ENCODE measurements around the gene OR6J1. TPM values are rescaled to one million over a fixed set of nuclear protein-coding genes. Genes with fewer than 3 reads are reported as not detected.

OR6J1 gene
- total and polyA plus RNA-seq, 2 of the 13 experiments (the other 11 are each of a cell fraction or from before 2014, with no cell fraction given) = not detected

DNA sequence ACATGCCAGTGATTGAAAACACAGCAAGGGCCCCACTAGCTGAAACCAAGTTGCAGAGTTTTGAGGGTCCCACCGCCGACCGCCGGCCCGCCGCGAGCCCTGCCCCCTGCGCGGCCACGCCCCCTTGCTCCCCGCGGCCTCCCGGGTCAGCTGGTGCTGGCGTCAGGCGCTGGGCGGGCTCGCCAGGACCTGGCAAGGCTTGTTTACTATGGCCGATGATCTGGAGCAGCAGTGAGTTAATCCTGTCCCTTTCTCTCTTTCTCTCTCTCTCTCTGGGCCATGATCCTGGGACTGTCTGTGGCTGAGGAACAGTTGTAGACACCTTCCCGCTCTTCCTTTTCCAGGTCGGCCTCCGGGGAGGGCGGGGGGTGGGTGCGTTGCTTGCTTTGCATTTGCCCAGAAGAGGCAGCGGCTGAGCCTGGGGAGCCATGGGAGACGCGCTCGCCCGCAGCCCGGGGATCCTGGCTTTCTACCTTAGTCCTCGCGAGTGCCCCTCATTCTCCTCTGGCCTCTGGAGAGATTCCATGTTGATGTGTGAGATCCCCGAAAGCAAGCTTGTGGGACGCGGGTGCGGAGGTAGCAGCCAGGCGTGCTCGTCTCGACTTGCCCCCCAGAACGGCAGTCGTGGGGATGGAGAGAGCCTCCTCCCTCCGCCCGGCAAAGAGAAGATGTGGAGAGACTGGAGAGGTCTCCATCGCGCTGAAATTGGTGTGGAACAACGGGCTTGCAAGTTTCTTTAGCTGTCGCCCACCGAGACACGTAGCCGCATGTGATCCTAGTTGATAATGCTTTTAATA is 45.9 kb downstream of the OR6J1 start, which contains the start of gene ABHD4 (continued):
- TF ChIP-seq, protein P1, sequence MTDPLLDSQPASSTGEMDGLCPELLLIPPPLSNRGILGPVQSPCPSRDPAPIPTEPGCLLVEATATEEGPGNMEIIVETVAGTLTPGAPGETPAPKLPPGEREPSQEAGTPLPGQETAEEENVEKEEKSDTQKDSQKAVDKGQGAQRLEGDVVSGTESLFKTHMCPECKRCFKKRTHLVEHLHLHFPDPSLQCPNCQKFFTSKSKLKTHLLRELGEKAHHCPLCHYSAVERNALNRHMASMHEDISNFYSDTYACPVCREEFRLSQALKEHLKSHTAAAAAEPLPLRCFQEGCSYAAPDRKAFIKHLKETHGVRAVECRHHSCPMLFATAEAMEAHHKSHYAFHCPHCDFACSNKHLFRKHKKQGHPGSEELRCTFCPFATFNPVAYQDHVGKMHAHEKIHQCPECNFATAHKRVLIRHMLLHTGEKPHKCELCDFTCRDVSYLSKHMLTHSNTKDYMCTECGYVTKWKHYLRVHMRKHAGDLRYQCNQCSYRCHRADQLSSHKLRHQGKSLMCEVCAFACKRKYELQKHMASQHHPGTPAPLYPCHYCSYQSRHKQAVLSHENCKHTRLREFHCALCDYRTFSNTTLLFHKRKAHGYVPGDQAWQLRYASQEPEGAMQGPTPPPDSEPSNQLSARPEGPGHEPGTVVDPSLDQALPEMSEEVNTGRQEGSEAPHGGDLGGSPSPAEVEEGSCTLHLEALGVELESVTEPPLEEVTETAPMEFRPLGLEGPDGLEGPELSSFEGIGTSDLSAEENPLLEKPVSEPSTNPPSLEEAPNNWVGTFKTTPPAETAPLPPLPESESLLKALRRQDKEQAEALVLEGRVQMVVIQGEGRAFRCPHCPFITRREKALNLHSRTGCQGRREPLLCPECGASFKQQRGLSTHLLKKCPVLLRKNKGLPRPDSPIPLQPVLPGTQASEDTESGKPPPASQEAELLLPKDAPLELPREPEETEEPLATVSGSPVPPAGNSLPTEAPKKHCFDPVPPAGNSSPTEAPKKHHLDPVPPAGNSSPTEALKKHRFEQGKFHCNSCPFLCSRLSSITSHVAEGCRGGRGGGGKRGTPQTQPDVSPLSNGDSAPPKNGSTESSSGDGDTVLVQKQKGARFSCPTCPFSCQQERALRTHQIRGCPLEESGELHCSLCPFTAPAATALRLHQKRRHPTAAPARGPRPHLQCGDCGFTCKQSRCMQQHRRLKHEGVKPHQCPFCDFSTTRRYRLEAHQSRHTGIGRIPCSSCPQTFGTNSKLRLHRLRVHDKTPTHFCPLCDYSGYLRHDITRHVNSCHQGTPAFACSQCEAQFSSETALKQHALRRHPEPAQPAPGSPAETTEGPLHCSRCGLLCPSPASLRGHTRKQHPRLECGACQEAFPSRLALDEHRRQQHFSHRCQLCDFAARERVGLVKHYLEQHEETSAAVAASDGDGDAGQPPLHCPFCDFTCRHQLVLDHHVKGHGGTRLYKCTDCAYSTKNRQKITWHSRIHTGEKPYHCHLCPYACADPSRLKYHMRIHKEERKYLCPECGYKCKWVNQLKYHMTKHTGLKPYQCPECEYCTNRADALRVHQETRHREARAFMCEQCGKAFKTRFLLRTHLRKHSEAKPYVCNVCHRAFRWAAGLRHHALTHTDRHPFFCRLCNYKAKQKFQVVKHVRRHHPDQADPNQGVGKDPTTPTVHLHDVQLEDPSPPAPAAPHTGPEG (CRISPR knock-in tag; IDR thresholded peaks at IDR 0.05) = peak; percentile 16; the same call in 1 of the 2 replicates
- TF ChIP-seq POGZ (CRISPR knock-in tag; IDR thresholded peaks at IDR 0.05) (peak; percentile 58), MLLT10 (CRISPR knock-in tag; IDR thresholded peaks at IDR 0.05) (no peak), SRSF4 (IDR thresholded peaks at IDR 0.05; ENCODE audit: low read depth, low read length, poor library complexity, severe bottlenecking) (no peak), RFX3 (CRISPR knock-in tag; IDR thresholded peaks at IDR 0.05) (no peak; the same call in 1 of the 2 replicates), NFKBIZ (CRISPR knock-in tag; IDR thresholded peaks at IDR 0.05) (no peak; the same call in 1 of the 2 replicates)
- TF ChIP-seq, protein P2, sequence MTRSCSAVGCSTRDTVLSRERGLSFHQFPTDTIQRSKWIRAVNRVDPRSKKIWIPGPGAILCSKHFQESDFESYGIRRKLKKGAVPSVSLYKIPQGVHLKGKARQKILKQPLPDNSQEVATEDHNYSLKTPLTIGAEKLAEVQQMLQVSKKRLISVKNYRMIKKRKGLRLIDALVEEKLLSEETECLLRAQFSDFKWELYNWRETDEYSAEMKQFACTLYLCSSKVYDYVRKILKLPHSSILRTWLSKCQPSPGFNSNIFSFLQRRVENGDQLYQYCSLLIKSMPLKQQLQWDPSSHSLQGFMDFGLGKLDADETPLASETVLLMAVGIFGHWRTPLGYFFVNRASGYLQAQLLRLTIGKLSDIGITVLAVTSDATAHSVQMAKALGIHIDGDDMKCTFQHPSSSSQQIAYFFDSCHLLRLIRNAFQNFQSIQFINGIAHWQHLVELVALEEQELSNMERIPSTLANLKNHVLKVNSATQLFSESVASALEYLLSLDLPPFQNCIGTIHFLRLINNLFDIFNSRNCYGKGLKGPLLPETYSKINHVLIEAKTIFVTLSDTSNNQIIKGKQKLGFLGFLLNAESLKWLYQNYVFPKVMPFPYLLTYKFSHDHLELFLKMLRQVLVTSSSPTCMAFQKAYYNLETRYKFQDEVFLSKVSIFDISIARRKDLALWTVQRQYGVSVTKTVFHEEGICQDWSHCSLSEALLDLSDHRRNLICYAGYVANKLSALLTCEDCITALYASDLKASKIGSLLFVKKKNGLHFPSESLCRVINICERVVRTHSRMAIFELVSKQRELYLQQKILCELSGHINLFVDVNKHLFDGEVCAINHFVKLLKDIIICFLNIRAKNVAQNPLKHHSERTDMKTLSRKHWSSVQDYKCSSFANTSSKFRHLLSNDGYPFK (CRISPR knock-in tag; IDR thresholded peaks at IDR 0.05; ENCODE audit: borderline replicate concordance) = peak; percentile 92
- TF ChIP-seq, protein P3, sequence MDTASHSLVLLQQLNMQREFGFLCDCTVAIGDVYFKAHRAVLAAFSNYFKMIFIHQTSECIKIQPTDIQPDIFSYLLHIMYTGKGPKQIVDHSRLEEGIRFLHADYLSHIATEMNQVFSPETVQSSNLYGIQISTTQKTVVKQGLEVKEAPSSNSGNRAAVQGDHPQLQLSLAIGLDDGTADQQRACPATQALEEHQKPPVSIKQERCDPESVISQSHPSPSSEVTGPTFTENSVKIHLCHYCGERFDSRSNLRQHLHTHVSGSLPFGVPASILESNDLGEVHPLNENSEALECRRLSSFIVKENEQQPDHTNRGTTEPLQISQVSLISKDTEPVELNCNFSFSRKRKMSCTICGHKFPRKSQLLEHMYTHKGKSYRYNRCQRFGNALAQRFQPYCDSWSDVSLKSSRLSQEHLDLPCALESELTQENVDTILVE (CRISPR knock-in tag; IDR thresholded peaks at IDR 0.05) = no peak
- TF ChIP-seq, protein P4, sequence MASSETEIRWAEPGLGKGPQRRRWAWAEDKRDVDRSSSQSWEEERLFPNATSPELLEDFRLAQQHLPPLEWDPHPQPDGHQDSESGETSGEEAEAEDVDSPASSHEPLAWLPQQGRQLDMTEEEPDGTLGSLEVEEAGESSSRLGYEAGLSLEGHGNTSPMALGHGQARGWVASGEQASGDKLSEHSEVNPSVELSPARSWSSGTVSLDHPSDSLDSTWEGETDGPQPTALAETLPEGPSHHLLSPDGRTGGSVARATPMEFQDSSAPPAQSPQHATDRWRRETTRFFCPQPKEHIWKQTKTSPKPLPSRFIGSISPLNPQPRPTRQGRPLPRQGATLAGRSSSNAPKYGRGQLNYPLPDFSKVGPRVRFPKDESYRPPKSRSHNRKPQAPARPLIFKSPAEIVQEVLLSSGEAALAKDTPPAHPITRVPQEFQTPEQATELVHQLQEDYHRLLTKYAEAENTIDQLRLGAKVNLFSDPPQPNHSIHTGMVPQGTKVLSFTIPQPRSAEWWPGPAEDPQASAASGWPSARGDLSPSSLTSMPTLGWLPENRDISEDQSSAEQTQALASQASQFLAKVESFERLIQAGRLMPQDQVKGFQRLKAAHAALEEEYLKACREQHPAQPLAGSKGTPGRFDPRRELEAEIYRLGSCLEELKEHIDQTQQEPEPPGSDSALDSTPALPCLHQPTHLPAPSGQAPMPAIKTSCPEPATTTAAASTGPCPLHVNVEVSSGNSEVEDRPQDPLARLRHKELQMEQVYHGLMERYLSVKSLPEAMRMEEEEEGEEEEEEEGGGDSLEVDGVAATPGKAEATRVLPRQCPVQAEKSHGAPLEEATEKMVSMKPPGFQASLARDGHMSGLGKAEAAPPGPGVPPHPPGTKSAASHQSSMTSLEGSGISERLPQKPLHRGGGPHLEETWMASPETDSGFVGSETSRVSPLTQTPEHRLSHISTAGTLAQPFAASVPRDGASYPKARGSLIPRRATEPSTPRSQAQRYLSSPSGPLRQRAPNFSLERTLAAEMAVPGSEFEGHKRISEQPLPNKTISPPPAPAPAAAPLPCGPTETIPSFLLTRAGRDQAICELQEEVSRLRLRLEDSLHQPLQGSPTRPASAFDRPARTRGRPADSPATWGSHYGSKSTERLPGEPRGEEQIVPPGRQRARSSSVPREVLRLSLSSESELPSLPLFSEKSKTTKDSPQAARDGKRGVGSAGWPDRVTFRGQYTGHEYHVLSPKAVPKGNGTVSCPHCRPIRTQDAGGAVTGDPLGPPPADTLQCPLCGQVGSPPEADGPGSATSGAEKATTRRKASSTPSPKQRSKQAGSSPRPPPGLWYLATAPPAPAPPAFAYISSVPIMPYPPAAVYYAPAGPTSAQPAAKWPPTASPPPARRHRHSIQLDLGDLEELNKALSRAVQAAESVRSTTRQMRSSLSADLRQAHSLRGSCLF (CRISPR knock-in tag; IDR thresholded peaks at IDR 0.05; ENCODE audit: borderline replicate concordance) = no peak
